Measurements from ENCODE around the gene ALLC. TPM values are rescaled to one million over a fixed set of nuclear protein-coding genes. Genes with fewer than 3 reads are reported as not detected.

ALLC gene
- total and polyA plus RNA-seq, 2 experiments from 2014 or later = not detected

- TF ChIP-seq CTCF (IDR thresholded peaks at IDR 0.05; ENCODE audit: low read depth, low read length) = no peak
- no peak for DNase-seq (ENCODE audit: low read depth in 1 of 2, low spot score in 1 of 2)
Measured at GRCh38 chr2:3743951-3744555, 86.1 kb downstream of the ALLC start.

GRCh38 chr2:3745920-3746319 lies 87.9 kb downstream of the ALLC start:
- no peaks in the 10 kb centered on the region for H3K4me1 ChIP-seq (ENCODE audit: low read depth)
- no peaks in the 10 kb centered on the region for H3K36me3 ChIP-seq
- H3K27ac ChIP-seq = no peak overlapping the region
- H3K9me3 ChIP-seq (ENCODE audit: low read depth) = no peaks in the 10 kb centered on the region
- TF ChIP-seq CTCF (IDR thresholded peaks at IDR 0.05; ENCODE audit: low read depth, low read length) = no peak
- H3K27me3 ChIP-seq = no peaks in the 10 kb centered on the region
- H3K4me3 ChIP-seq = no peak overlapping the region
- DNase-seq (ENCODE audit: low read depth in 1 of 2, low spot score in 1 of 2) = no peak

More at GRCh38 chr2:3743951-3744555, 86.1 kb downstream of the ALLC start:
- H3K4me3 ChIP-seq = no peak overlapping the region
- no peaks in the 10 kb centered on the region for H3K27me3 ChIP-seq
- H3K36me3 ChIP-seq = no peaks in the 10 kb centered on the region
- H3K4me1 ChIP-seq (ENCODE audit: low read depth) = no peaks in the 10 kb centered on the region
- no peak overlapping the region for H3K27ac ChIP-seq
- H3K9me3 ChIP-seq (ENCODE audit: low read depth) = no peaks in the 10 kb centered on the region

GRCh38 chr2:3747032-3747654 lies 89.1 kb downstream of the ALLC start:
- Histone ChIP-seq H3K4me3 (no peak overlapping the region), H3K4me1 (ENCODE audit: low read depth) (no peaks in the 10 kb centered on the region), H3K27ac (no peak overlapping the region), H3K9me3 (ENCODE audit: low read depth) (no peaks in the 10 kb centered on the region), H3K27me3 (no peaks in the 10 kb centered on the region), H3K36me3 (no peaks in the 10 kb centered on the region)
- DNase-seq (ENCODE audit: low read depth in 1 of 2, low spot score in 1 of 2) = no peak
- no peak for TF ChIP-seq CTCF (IDR thresholded peaks at IDR 0.05; ENCODE audit: low read depth, low read length)

GRCh38 chr2:3747826-3748225 lies 89.8 kb downstream of the ALLC start:
- no peak overlapping the region for H3K27ac ChIP-seq
- H3K27me3 ChIP-seq = no peaks in the 10 kb centered on the region
- no peak for TF ChIP-seq CTCF (IDR thresholded peaks at IDR 0.05; ENCODE audit: low read depth, low read length)
- no peak overlapping the region for H3K4me3 ChIP-seq
- DNase-seq (ENCODE audit: low read depth in 1 of 2, low spot score in 1 of 2) = no peak
- no peaks in the 10 kb centered on the region for H3K36me3 ChIP-seq
- H3K9me3 ChIP-seq (ENCODE audit: low read depth) = no peaks in the 10 kb centered on the region
- no peaks in the 10 kb centered on the region for H3K4me1 ChIP-seq (ENCODE audit: low read depth)

- Histone ChIP-seq H3K27me3 (no peaks in the 10 kb centered on the region), H3K4me1 (ENCODE audit: low read depth) (no peaks in the 10 kb centered on the region), H3K36me3 (no peaks in the 10 kb centered on the region), H3K27ac (no peak overlapping the region), H3K9me3 (ENCODE audit: low read depth) (no peaks in the 10 kb centered on the region), H3K4me3 (no peak overlapping the region)
- DNase-seq (ENCODE audit: low read depth in 1 of 2, low spot score in 1 of 2) = no peak
- no peak for TF ChIP-seq CTCF (IDR thresholded peaks at IDR 0.05; ENCODE audit: low read depth, low read length)
Measured at GRCh38 chr2:3749201-3749600, 91.2 kb downstream of the ALLC start.

Measured in cardiac muscle cell (in vitro differentiated cells and primary cell).